GM18502 (cell line): ENCODE data around the gene COX6A2.
"Not testable (repeated sequence)": the region's sequence is repeated elsewhere in the genome, so short reads cannot be mapped to it uniquely, and the experiment has no call there.

Experiments used
- ATAC-seq: cut with Tn5 transposase; IDR thresholded peaks from one replicate; pipeline ENCODE4 v1.9.1; 2021; ENCODE audit warnings: mild to moderate bottlenecking; ENCODE audit not compliant: unreplicated experiment, poor library complexity

Gene COX6A2

DNA sequence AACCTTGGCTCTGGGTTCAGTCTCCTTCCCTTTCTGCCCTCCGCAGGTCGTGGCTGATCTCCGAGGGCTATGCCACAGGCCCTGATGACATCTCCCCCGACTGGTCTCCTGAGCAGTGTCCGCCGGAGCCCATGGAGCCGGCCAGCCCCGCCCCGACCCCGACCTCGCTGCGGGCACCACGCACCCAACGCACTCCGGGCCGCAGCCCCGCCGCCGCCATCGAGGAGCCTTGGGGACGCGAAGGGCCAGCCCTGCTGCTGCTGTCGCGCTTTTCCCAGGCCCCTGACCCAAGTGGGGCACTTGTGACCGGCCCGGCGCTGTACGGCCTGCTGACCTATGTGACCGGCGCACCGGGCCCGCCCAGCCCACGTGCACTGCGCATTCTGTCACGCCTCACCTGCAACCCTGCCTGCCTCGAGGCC, 36.2 kb upstream of the COX6A2 start:
- ATAC-seq = no peak

DNA sequence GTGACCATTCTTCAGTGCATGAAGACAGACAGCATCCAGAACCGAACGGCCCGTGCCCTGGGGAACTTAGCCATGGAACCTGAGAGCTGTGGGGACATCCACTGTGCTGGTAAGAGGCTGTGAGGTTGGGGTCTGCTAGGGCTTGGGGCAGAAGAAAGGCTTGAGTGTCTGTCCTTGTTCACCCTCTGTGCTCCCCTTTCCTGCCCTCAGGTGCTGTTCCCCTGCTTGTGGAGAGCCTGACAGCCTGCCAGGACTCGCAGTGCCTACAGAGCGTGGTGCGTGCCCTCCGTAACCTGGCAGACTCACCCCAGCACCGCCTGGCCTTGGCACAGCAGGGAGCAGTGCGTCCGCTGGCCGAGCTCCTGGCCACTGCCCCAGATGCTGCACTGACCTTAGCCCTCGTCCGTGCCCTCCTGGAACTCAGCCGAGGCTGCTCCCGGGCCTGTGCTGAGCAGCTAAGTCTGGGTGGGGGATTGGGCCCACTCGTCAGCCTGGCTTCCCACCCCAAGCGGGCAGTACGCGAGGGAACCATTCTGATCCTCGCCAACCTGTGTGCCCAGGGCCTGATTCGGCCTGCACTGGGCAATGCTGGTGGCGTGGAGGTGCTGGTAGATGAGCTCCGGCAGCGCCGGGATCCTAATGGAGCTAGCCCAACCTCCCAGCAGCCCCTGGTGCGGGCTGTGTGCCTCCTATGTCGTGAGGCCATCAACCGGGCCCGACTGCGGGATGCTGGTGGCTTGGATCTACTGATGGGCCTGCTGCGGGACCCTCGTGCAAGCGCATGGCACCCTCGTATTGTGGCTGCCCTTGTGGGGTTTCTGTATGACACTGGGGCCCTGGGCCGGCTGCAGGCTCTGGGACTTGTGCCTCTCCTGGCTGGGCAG, 34.0 kb upstream of the COX6A2 start:
- ATAC-seq = no peak

- ATAC-seq = no peak
These were observed 33.2 kb upstream of the COX6A2 start for GRCh38 chr16:31461201-31461920.

DNA sequence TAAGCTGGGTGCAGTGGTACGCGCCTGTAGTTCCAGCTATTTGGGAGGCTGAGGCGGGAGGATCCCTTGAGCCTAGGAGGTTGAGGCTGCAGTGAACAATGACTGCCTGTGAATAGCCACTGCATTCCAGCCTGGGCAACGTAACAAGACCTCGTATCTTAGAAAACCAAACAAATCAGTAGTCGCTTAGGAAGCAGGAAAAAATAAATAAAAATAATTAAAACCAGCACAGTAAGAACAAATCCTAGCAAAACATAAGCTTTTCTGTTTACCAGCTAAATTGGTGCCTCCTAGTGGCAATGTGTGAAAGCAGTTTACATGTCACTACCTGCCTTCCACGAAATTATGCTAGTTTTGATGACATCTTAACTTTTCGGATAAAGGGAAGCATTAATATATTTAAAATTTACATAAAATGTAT, 32.4 kb upstream of the COX6A2 start:
- no peak for ATAC-seq

GRCh38 chr16:31459687-31460581, 31.8 kb upstream of the COX6A2 start:
- peak; percentile 72 for ATAC-seq

DNA sequence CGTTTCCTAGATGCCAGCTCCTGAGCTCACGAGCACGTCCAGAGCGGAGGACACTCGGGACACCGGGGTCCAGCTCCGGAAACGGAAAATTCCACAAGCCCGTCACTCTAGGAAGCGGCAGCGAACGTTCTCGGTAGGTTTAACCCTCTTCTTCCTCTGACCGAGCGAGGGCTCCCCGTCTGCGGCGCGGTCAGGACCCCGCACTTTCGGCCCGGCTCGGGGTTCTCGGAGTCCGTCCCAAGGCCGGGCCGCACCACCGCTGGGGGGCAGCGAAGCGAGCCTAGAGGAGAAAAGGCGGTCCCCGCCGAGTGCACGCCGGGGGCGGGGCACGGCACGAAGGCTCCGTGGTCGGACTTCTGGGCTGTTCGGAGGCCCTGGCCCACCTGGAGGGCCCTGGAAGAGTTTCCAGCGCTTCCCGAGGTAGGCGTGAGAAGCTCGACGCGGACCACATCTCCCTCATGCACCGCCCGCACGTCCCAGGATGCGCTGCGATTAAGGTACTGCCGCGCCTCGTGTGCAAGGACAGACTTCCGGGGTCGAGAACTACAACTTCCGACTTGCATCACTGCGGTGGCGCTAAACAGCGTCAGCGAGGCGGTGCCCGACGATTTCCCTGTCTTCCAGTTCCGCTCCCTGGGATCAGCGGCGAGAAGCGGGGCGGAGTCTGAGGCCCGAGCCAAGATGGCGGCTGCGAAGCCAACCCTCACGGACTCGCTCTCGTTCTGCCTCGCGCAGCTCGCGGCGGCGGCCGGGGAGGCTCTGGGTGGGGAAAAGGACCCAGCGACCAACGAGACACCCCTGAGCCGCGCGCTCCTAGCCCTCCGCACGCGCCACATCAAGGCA, 30.9 kb upstream of the COX6A2 start, which contains the start of gene ARMC5:
Gene ARMC5 (plus strand): TSS at position 658 of the 843 bp plus-strand sequence. CDS start 24 bp downstream, at position 682.
- ATAC-seq = peak; percentile 72

DNA sequence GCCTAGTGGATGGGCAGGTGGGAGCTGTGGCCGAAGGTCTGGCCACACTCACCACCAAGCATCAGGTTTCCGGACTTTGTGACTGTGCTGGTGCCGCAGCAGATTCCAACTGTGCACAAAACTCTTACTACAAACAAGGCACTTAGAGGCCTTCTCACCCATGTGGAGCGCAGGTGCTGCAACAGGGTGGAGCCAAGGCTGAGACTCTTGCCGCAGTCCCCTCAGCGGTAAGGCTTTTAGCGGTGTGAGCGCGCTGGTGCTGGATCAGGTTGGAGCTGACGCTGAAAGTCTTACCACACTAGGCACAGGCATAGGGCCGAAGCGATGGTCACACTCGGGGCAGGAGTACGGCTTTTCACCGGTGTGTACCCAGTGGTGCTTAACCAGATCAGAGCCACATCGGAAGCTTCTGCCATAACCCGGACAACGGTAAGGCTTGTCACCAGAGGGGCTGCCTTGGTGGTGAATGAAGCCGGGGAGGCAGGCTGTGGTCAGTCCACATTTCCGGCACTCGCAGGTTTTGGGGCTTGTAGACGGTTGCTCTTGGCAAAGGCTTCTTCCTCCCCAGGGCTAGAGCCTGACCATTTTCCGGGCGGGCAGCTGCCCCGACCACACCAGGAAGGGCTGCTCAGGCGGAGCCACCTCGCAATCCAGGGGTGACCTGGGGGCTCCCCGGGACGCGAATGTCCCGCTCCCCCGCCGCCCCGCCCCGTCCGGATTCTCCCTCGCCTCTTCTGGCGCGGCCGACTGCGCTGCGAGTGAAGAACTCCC, 30.1 kb upstream of the COX6A2 start:
- peak; percentile 10 for ATAC-seq

- ATAC-seq = no peak
These were observed 28.8 kb upstream of the COX6A2 start for GRCh38 chr16:31456988-31457360.

- ATAC-seq = no peak
These were observed 27.6 kb upstream of the COX6A2 start for GRCh38 chr16:31455601-31456314.

DNA sequence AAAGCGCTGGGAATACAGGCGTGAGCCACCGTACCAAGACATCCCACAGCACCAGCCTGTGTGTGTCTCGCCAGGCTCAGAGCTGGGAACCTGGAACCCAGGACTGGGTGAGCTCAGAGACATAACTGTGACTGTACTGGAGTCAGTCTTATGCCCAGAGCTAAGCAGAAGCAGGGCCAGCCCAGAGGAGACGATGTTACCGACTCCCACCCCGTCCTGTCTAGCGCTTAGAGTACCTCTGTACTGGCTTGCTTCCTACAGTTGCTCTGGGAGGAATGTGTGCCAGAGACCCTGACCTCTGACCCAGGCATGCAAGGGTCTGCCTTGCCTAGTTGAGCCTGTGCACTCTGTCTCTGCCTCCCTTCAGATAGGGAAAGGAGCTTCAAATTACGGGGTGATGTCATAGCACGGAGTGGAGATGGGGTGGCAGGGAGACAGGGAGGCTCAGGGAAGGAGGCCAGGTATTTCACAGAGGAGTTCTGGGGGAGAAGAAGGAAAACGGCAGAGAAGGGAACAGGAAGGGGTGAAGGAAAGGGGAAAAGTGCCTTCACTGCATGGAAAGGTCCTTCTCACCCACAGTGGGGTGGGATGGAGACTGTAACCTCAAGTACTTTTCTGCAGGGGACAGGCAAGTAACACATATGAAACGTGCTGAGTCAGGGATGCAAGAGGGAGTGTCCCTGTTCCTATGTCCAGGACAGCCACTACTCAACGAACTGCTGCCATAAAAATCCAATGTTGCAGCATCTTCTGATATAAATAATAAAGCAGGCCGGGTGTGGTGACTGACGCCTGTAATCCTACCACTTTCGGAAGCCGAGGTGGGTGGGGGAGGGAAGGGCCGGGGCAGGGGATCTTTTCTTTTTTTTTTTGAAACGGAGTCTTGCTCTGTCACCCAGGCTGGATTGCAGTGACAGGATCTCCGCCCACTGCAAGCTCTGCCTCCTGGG, 25.4 kb upstream of the COX6A2 start:
- ATAC-seq = no peak

GRCh38 chr16:31452631-31453106, 24.5 kb upstream of the COX6A2 start:
- ATAC-seq = no peak

DNA sequence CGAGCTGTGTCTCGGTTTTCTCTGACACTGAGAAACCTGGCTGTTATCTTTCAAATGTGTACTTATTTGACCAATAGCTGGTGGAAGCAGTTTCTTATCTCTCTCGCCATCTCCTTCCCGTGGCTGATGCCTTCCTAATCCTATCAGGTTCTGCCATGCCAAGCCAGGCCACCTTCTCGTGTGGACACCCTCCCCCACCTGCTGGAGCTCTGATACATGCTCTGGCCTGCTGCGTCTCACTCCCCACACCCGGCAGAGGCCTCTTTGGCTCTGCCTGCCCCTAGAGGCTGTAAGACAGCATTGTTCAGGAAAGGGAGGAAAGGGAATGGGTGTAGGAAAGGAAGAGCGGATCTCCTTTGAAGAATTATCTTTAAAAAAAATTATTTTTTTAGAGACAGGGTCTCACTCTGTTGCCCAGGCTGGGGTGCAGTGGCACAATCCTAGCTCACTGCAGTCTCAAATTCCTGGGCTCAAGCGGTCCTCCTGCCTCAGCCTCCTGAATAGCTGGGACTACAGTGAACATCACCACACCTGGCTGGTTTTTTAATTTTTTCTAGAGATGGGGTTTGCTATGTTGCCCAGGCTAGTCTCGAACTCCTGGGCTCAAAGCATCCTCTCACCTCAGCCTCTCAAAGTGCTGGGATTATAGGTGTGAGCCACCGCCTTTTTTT, 23.7 kb upstream of the COX6A2 start:
- ATAC-seq = no peak

GRCh38 chr16:31451201-31451600, 23.0 kb upstream of the COX6A2 start:
- ATAC-seq = no peak

DNA sequence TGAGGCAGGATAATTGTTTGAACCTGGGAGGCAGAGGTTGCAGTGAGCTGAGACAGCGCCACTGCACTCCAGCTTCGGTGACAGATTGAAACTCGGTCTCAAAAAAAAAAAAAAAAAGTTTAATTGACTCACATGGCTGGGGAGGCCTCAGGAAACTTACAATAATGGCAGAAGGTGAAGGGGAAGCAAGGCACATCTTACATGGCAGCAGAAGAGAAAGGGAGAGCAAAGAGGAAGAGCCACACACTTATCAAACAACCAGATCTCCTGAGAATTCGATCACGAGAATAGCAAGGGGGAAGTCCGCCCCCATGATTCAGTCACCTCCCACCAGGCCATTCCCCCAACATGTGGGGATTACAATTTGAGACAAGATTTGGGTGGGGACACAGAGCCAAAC, 17.8 kb upstream of the COX6A2 start:
- not testable (repeated sequence) for ATAC-seq

DNA sequence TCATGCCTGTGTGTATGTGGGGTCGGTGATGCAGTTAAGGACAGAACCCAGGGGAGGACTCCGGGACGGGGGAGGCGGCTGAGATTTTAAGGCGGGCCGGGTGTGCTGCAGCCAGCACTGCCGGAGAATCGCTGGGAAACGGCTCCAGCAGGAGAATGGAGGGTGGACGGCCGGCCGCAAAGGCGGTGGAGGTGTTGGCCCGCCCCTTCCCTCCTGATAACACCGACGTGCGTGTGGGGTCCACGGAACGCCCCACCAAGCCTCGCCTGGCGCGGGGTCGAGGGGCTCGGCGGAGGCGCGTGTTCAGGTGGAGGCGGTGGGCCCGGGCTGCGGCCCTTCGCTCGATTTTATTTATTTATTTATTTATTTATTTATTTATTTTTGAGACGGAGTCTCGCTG, 13.8 kb upstream of the COX6A2 start:
- no peak for ATAC-seq

- no peak for ATAC-seq
These were observed 12.5 kb upstream of the COX6A2 start for GRCh38 chr16:31440516-31441184.
